ENCODE data around the gene RIOK3.

RIOK3 gene

DNA sequence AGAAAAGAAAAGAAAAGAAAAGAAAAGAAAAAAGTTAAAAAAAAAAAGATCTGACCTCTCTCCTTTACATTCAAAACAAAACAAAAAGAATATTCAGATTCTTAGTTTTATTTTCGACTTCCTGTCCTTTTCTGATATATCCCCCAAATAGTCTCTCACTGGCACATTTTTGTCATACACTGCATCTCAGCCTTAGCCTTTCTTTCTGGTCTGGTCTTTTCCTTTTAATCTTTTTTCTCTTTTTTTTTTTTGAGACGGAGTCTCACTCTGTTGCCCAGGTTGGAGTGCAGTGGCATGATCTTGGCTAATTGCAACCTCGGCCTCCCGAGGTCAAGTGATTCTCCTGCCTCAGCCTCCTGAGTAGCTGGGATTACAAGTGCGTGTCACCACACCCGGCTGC, 1.6 kb upstream of the RIOK3 start (continued):
- TF ChIP-seq ZNF654 (tag by site-specific recombination; IDR thresholded peaks at IDR 0.05; ENCODE audit: low read depth) (no peak), ZNF174 (tag by site-specific recombination; IDR thresholded peaks at IDR 0.05) (no peak), PRDM2 (tag by site-specific recombination; IDR thresholded peaks at IDR 0.05; ENCODE audit: borderline replicate concordance) (no peak), KLF8 (tag by site-specific recombination; IDR thresholded peaks at IDR 0.05) (no peak), SETDB1 (IDR thresholded peaks at IDR 0.05; ENCODE audit: insufficient read length, low read length) (no peak), ZNF132 (tag by site-specific recombination; IDR thresholded peaks at IDR 0.05; ENCODE audit: borderline replicate concordance) (no peak), ZNF664 (tag by site-specific recombination; IDR thresholded peaks at IDR 0.05) (no peak), ZNF585B (tag by site-specific recombination; IDR thresholded peaks at IDR 0.05) (no peak)
- TF ChIP-seq, protein P1, sequence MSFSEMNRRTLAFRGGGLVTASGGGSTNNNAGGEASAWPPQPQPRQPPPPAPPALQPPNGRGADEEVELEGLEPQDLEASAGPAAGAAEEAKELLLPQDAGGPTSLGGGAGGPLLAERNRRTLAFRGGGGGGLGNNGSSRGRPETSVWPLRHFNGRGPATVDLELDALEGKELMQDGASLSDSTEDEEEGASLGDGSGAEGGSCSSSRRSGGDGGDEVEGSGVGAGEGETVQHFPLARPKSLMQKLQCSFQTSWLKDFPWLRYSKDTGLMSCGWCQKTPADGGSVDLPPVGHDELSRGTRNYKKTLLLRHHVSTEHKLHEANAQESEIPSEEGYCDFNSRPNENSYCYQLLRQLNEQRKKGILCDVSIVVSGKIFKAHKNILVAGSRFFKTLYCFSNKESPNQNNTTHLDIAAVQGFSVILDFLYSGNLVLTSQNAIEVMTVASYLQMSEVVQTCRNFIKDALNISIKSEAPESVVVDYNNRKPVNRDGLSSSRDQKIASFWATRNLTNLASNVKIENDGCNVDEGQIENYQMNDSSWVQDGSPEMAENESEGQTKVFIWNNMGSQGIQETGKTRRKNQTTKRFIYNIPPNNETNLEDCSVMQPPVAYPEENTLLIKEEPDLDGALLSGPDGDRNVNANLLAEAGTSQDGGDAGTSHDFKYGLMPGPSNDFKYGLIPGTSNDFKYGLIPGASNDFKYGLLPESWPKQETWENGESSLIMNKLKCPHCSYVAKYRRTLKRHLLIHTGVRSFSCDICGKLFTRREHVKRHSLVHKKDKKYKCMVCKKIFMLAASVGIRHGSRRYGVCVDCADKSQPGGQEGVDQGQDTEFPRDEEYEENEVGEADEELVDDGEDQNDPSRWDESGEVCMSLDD (tag by site-specific recombination; IDR thresholded peaks at IDR 0.05): no peak
- TF ChIP-seq, protein P2, sequence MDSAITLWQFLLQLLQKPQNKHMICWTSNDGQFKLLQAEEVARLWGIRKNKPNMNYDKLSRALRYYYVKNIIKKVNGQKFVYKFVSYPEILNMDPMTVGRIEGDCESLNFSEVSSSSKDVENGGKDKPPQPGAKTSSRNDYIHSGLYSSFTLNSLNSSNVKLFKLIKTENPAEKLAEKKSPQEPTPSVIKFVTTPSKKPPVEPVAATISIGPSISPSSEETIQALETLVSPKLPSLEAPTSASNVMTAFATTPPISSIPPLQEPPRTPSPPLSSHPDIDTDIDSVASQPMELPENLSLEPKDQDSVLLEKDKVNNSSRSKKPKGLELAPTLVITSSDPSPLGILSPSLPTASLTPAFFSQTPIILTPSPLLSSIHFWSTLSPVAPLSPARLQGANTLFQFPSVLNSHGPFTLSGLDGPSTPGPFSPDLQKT (IDR thresholded peaks at IDR 0.05; ENCODE audit: borderline replicate concordance, low read depth, low read length): no peak

DNA sequence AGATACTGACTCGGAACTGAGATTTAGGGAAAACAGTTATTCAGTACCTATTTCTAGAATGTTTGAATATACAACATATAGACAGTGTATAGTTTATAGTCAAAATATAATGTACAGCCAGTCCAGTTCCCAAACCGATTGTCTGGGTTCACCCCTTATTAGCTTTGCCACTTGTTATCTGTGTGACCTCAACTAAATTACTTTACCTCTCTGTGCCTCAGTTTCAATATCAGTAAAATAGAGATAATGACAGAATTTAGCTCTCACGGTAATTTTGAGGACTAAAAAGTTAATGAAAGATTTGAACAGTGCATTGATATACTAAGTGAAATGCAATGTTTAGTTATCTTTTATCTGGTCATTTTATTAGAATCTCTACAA, 750 bp upstream of the RIOK3 start:
- Histone ChIP-seq H3K9me3 (ENCODE audit: control insufficient read depth, insufficient read depth, low read depth, low read length) (no peaks in the 10 kb centered on the region), H3K4me3 (ENCODE audit: low read depth, low read length) (no peak overlapping the region), H3K27ac (ENCODE audit: extremely low read depth, low read depth, low read length) (peak overlapping the region; percentile 18), H3K4me1 (ENCODE audit: control insufficient read depth, insufficient read depth, low read length) (peaks cover 4% of the 10 kb centered on the region; the same call in 1 of the 2 replicates), H3K36me3 (ENCODE audit: control insufficient read depth in 2 of 2, insufficient read depth in 1 of 2, low read length in 2 of 2) (peaks cover 0 to 3% of the 10 kb centered on the region in 2 experiments; a peak in 1 of 3 replicates)
- ChIA-PET POLR2A (interaction anchor here (0.5 to 1.8 kb wide), 9 partner anchors 9 to 686 kb away, joined by 3 to 7 read pairs (median 4); partner anchors contain the start of gene CABYR), CTCF (interaction anchor here (0.5 to 0.6 kb wide), 2 partner anchors 22 to 1615 kb away, joined by 3 to 6 read pairs; no protein-coding TSS in a partner anchor)
- no peak for TF ChIP-seq ZNF280C (tag by site-specific recombination; IDR thresholded peaks at IDR 0.05)
- no peak for TF ChIP-seq ZFP69B (tag by site-specific recombination; IDR thresholded peaks at IDR 0.05)
- TF ChIP-seq, protein P3, sequence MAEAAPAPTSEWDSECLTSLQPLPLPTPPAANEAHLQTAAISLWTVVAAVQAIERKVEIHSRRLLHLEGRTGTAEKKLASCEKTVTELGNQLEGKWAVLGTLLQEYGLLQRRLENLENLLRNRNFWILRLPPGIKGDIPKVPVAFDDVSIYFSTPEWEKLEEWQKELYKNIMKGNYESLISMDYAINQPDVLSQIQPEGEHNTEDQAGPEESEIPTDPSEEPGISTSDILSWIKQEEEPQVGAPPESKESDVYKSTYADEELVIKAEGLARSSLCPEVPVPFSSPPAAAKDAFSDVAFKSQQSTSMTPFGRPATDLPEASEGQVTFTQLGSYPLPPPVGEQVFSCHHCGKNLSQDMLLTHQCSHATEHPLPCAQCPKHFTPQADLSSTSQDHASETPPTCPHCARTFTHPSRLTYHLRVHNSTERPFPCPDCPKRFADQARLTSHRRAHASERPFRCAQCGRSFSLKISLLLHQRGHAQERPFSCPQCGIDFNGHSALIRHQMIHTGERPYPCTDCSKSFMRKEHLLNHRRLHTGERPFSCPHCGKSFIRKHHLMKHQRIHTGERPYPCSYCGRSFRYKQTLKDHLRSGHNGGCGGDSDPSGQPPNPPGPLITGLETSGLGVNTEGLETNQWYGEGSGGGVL (tag by site-specific recombination; IDR thresholded peaks at IDR 0.05): no peak
- no peak for TF ChIP-seq ZNF521 (tag by site-specific recombination; IDR thresholded peaks at IDR 0.05)
- no peak for TF ChIP-seq ZNF544 (tag by site-specific recombination; IDR thresholded peaks at IDR 0.05)
- TF ChIP-seq KLF17 (tag by site-specific recombination; IDR thresholded peaks at IDR 0.05): no peak
- TF ChIP-seq GLIS1 (tag by site-specific recombination; IDR thresholded peaks at IDR 0.05): no peak
- TF ChIP-seq IKZF3 (tag by site-specific recombination; IDR thresholded peaks at IDR 0.05): no peak
- TF ChIP-seq ZNF19 (tag by site-specific recombination; IDR thresholded peaks at IDR 0.05; ENCODE audit: low read depth): no peak
- no peak for TF ChIP-seq ZNF610 (tag by site-specific recombination; IDR thresholded peaks at IDR 0.05; ENCODE audit: borderline replicate concordance)

Data from HEK293 (cell line).